Fibroblast of pulmonary artery (primary cell): Measurements from ENCODE around the gene NOD2.
A peak's percentile ranks its signal among the peaks of the same experiment; 100 is the strongest.

Experiments
- DNase-seq: peaks from one replicate; pipeline ENCODE4 v3.0.0-alpha.2; 2010; ENCODE audit warnings: low read depth
- H3K4me3 ChIP-seq: replicated peaks from 2 replicates; pipeline ENCODE4 v1.5.1; 2011; ENCODE audit warnings: low read depth, mild to moderate bottlenecking, control low read depth, low read length, moderate library complexity
- TF ChIP-seq, protein P1 (sequence below): IDR thresholded peaks from 2 replicates; pipeline ENCODE4 v1.5.1; 2011; ENCODE audit warnings: mild to moderate bottlenecking, control low read depth, low read length, inconsistent platforms; ENCODE audit errors: missing control alignments

The NOD2 gene

DNA sequence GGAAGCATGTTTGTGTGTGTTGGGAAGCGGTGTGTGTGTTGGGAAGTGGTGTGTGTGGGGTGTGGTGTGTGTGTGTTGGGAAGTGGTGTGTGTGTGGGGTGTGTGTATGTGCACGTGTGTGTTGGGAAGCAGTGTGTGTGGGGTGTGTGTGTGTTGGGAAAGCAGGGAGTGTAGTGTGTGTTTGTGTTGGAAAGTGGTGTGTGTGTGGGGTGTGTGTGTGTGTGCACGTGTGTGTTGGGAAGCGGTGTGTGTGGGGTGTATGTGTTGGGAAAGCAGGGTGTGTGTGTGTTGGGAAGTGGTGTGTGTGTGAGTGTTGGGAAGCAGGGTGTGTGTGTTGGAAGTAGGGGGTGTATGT, 785 bp upstream of the NOD2 start:
- TF ChIP-seq, protein P1, sequence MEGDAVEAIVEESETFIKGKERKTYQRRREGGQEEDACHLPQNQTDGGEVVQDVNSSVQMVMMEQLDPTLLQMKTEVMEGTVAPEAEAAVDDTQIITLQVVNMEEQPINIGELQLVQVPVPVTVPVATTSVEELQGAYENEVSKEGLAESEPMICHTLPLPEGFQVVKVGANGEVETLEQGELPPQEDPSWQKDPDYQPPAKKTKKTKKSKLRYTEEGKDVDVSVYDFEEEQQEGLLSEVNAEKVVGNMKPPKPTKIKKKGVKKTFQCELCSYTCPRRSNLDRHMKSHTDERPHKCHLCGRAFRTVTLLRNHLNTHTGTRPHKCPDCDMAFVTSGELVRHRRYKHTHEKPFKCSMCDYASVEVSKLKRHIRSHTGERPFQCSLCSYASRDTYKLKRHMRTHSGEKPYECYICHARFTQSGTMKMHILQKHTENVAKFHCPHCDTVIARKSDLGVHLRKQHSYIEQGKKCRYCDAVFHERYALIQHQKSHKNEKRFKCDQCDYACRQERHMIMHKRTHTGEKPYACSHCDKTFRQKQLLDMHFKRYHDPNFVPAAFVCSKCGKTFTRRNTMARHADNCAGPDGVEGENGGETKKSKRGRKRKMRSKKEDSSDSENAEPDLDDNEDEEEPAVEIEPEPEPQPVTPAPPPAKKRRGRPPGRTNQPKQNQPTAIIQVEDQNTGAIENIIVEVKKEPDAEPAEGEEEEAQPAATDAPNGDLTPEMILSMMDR: no peak
- no peak overlapping the region for H3K4me3 ChIP-seq
- DNase-seq: no peak

DNA sequence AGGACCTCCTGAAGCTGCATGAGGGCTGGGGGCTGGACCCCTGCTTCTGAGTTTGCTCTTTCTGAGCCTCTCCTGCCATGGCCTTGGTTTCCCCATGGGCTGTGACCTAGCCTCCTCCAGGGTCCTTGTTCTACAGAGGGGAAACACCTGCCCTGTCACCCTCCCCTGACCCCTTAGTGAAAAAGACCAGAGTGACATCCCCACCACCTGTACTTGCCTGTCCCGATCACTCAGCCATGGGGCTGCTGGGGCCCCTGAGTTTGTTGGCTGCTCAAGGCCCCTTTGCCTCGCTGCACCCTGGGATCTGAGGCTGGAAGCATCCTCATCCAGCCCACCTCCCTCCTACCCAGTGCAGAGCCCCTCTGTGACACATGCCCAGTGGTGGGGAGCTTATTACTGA, 800 bp downstream of the NOD2 start:
- TF ChIP-seq, protein P1: no peak
- H3K4me3 ChIP-seq: no peak overlapping the region
- DNase-seq: no peak

DNA sequence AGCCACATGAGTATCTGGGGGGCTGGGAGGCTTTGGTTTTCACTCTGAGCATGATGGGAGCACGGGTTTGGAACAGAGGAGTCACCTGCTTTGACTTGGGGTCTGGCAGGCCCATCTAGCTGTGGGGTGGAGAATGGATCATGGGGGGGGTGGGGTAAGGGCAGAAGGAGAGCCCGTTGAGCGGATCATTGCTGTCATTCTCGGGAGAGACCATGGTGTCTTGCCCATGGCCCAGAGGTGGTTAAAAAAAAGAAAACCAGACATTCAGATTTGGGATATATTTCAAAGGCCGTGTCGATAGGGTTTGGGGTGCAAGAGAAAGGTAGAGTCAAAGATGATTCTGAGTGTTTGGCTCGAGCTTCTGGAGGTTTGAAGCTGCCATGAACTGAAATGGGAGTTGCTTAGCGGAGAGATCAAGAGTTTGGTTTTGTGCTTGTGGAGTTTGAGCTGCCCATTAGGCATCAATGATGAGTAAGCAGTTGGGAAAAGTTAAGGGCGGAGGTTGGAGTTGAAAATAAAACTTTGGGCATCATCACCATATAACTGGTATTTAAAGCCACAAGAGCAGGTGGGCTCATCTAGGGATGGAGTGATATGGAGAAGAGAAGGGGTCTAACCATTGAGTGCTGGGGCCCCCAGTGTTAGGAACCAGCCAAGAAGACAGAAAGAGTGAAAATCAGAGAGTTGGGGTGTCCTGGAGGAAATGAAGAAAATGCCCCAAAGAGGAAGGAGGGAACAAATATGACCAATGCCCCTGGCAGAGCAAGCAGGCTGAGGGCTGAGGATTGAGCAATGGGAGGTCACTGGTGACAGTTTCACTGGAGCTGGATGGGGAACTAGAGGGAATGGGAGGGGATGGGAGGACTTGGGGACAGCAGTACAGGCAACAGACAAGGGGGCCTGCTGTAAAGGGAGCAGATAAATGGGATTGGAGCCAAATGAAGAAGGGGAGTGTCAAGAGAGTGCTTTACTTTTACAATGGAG, 1.9 kb downstream of the NOD2 start:
- TF ChIP-seq, protein P1: no peak
- H3K4me3 ChIP-seq: no peak overlapping the region
- no peak for DNase-seq

DNA sequence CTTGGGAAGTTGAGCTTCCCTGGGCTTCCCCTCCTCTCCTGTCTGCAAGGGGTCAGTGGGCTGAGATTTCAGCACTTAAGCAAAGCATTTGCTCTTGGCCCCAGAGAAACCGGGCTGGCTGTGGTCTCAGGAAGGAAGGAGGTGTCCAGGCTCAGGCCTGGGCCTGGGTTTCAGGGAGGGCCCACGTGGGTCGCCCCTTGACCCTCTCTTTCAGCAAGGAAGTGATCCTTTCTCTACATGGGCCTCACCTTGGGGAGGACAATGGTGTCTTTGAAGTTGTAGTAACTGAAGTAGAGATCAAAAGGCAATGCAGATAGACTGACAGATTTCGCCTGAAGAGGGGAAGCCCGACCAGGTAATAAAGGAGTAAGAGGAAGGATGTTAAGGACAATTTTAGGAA, 2.7 kb downstream of the NOD2 start:
- TF ChIP-seq, protein P1: no peak
- H3K4me3 ChIP-seq: no peak overlapping the region
- no peak for DNase-seq

- peak; percentile 45 for DNase-seq
- H3K4me3 ChIP-seq: no peak overlapping the region
- TF ChIP-seq, protein P1: no peak
These were observed 3.4 kb downstream of the NOD2 start for GRCh38 chr16:50696575-50697420.

- no peak for DNase-seq
- no peak overlapping the region for H3K4me3 ChIP-seq
- TF ChIP-seq, protein P1: no peak
These were observed 4.0 kb downstream of the NOD2 start for GRCh38 chr16:50697421-50697715.
